Measurements from ENCODE around the gene MAPK4.

The MAPK4 gene

DNA sequence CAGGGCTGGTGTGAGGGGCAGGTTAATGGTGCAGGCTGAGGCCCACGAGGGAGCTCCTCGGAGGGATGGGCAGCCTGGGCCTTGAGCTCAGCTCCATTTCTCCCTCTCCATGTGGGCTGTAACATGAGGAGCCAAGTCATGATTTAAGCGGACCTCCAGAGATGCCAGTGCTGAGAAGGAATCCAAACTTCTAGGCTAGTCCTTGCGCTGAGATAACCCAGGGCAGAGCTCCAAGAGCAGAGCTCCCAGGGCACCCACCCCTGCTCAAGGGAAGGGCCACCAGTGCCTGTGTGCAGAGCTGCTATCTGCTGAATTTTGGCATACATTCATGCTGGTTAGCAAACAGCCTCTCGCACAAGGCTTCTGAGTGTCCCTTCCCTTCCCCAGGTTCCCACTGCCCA lies 164.9 kb downstream of the MAPK4 start:
- H3K4me1 ChIP-seq (ENCODE audit: insufficient read depth, low read length), result no peaks in the 10 kb centered on the region
- H4K20me1 ChIP-seq (ENCODE audit: insufficient read depth, low read length), result no peaks in the 10 kb centered on the region
- H3K9ac ChIP-seq (ENCODE audit: low read depth, low read length), result no peak overlapping the region
- no peak overlapping the region for H3K4me2 ChIP-seq (ENCODE audit: insufficient read depth, low read length)
- no peak overlapping the region for H3K27ac ChIP-seq (ENCODE audit: low read length)
- H2AFZ ChIP-seq (ENCODE audit: low read depth, low read length), result no peak overlapping the region
- no peaks in the 10 kb centered on the region for H3K9me3 ChIP-seq (ENCODE audit: insufficient read depth, low read length, severe bottlenecking)
- H3K4me3 ChIP-seq (ENCODE audit: low read depth in 1 of 2, low read length in 2 of 2), result no peak overlapping the region
- no peaks in the 10 kb centered on the region for H3K79me2 ChIP-seq (ENCODE audit: insufficient read depth, low read length)
- TF ChIP-seq, protein P1, sequence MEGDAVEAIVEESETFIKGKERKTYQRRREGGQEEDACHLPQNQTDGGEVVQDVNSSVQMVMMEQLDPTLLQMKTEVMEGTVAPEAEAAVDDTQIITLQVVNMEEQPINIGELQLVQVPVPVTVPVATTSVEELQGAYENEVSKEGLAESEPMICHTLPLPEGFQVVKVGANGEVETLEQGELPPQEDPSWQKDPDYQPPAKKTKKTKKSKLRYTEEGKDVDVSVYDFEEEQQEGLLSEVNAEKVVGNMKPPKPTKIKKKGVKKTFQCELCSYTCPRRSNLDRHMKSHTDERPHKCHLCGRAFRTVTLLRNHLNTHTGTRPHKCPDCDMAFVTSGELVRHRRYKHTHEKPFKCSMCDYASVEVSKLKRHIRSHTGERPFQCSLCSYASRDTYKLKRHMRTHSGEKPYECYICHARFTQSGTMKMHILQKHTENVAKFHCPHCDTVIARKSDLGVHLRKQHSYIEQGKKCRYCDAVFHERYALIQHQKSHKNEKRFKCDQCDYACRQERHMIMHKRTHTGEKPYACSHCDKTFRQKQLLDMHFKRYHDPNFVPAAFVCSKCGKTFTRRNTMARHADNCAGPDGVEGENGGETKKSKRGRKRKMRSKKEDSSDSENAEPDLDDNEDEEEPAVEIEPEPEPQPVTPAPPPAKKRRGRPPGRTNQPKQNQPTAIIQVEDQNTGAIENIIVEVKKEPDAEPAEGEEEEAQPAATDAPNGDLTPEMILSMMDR (IDR thresholded peaks at IDR 0.05; ENCODE audit: borderline replicate concordance, extremely low read depth, low read length, poor library complexity, severe bottlenecking), result no peak
- TF ChIP-seq EZH2 (IDR thresholded peaks at IDR 0.05; ENCODE audit: borderline replicate concordance, low read depth, low read length, severe bottlenecking), result no peak
- no peak for ATAC-seq (ENCODE audit: insufficient read depth, low read depth)
- H3K27me3 ChIP-seq (ENCODE audit: insufficient read depth, low read length, poor library complexity), result peaks cover 7% of the 10 kb centered on the region
- DNase-seq, result no peak
- H3K36me3 ChIP-seq (ENCODE audit: insufficient read depth, low read length), result no peaks in the 10 kb centered on the region

DNA sequence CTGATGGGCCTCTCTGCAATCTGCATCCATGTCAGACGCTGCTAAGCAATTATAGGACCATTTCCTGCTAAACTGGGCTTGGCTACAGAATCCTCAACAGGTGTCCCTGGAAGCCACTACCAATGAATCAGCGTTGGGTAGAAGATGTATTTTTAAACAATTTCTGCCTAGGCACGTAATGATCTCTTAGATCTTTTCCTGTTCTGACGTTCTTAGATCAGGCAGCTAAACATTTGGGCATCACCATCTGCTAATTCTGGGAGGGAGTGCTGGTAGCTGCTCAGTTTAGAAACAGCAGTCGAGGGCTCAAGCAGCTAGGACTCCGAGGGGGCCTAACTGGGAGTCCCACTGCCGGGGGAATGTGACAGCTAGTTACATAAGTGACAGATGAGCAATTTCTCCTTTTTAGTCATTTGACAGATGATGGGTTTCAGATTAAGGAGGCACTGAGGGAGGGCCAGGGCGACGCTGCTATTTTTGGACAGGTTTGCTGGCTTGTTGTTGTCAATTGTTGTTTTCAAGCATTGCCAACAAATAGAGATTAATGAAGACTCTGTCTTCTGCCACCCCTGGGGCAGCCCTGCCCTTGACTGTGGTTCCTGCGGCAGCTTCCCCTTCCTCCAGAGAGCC lies 167.2 kb downstream of the MAPK4 start:
- Histone ChIP-seq H3K79me2 (ENCODE audit: insufficient read depth, low read length) (no peaks in the 10 kb centered on the region), H3K9me3 (ENCODE audit: insufficient read depth, low read length, severe bottlenecking) (no peaks in the 10 kb centered on the region), H3K9ac (ENCODE audit: low read depth, low read length) (no peak overlapping the region), H3K4me1 (ENCODE audit: insufficient read depth, low read length) (no peaks in the 10 kb centered on the region), H3K4me3 (ENCODE audit: low read depth in 1 of 2, low read length in 2 of 2) (no peak overlapping the region), H3K27ac (ENCODE audit: low read length) (no peak overlapping the region), H3K27me3 (ENCODE audit: insufficient read depth, low read length, poor library complexity) (peaks cover 10% of the 10 kb centered on the region), H2AFZ (ENCODE audit: low read depth, low read length) (no peak overlapping the region), H4K20me1 (ENCODE audit: insufficient read depth, low read length) (no peaks in the 10 kb centered on the region), H3K4me2 (ENCODE audit: insufficient read depth, low read length) (no peak overlapping the region), H3K36me3 (ENCODE audit: insufficient read depth, low read length) (no peaks in the 10 kb centered on the region)
- DNase-seq (no peak), ATAC-seq (ENCODE audit: insufficient read depth, low read depth) (no peak)
- no peak for TF ChIP-seq EZH2 (IDR thresholded peaks at IDR 0.05; ENCODE audit: borderline replicate concordance, low read depth, low read length, severe bottlenecking)
- TF ChIP-seq, protein P1 (IDR thresholded peaks at IDR 0.05; ENCODE audit: borderline replicate concordance, extremely low read depth, low read length, poor library complexity, severe bottlenecking), result no peak

- DNase-seq, result no peak
- H3K36me3 ChIP-seq (ENCODE audit: insufficient read depth, low read length), result no peaks in the 10 kb centered on the region
- H4K20me1 ChIP-seq (ENCODE audit: insufficient read depth, low read length), result no peaks in the 10 kb centered on the region
Measured at GRCh38 chr18:50727721-50728471, 168.0 kb downstream of the MAPK4 start.

More at GRCh38 chr18:50727721-50728471, 168.0 kb downstream of the MAPK4 start:
- Histone ChIP-seq H3K9ac (ENCODE audit: low read depth, low read length) (no peak overlapping the region), H3K79me2 (ENCODE audit: insufficient read depth, low read length) (no peaks in the 10 kb centered on the region), H3K27me3 (ENCODE audit: insufficient read depth, low read length, poor library complexity) (peaks cover 10% of the 10 kb centered on the region), H2AFZ (ENCODE audit: low read depth, low read length) (no peak overlapping the region; the same call in 1 of the 2 replicates), H3K4me3 (ENCODE audit: low read depth in 1 of 2, low read length in 2 of 2) (no peak overlapping the region), H3K9me3 (ENCODE audit: insufficient read depth, low read length, severe bottlenecking) (no peaks in the 10 kb centered on the region), H3K4me2 (ENCODE audit: insufficient read depth, low read length) (no peak overlapping the region), H3K27ac (ENCODE audit: low read length) (no peak overlapping the region), H3K4me1 (ENCODE audit: insufficient read depth, low read length) (no peaks in the 10 kb centered on the region)
- ATAC-seq (ENCODE audit: insufficient read depth, low read depth), result no peak
- no peak for TF ChIP-seq EZH2 (IDR thresholded peaks at IDR 0.05; ENCODE audit: borderline replicate concordance, low read depth, low read length, severe bottlenecking)
- TF ChIP-seq, protein P1 (IDR thresholded peaks at IDR 0.05; ENCODE audit: borderline replicate concordance, extremely low read depth, low read length, poor library complexity, severe bottlenecking), result no peak

Measured in DND-41 (cell line).